Ovary (tissue), 9 donors: ENCODE measurements around the gene SRPK3. TPM values are rescaled to one million over a fixed set of nuclear protein-coding genes. Genes with fewer than 3 reads are reported as not detected.
"Not testable (repeated sequence)": the region's sequence is repeated elsewhere in the genome, so short reads cannot be mapped to it uniquely, and the experiment has no call there.

ENCODE experiments used
- DNase-seq, 5 donors: peaks; one replicate each; pipeline ENCODE4 v3.0.0-alpha.2; 2019 to 2020
- H3K27ac ChIP-seq, 2 donors: fragments of 200-600 bp; one replicate each; pipeline versions ENCODE4 v1.5.1 to v1.8.0; 2019 to 2022
- H3K27me3 ChIP-seq: fragments of 200-600 bp; one replicate; pipeline ENCODE4 v1.8.0; 2022
- H3K36me3 ChIP-seq: fragments of 200-600 bp; sonication (generic); one replicate; pipeline ENCODE4 v1.5.1; 2019
- H3K4me1 ChIP-seq: one replicate; pipeline ENCODE4 v1.8.1; 2013; ENCODE audit warnings: mild to moderate bottlenecking, moderate library complexity; ENCODE audit not compliant: insufficient read depth
- H3K4me3 ChIP-seq: fragments of 200-600 bp; sonication (generic); one replicate; pipeline ENCODE4 v1.5.1; 2017
- H3K9me3 ChIP-seq, 2 donors: fragments of 200-600 bp in 1 of 2; sonication (generic) in 1 of 2; one replicate each; pipeline versions ENCODE4 v1.5.1 to v1.8.1; 2013 to 2019; ENCODE audit warnings: mild to moderate bottlenecking in 1 of 2, moderate library complexity in 1 of 2
- CTCF ChIP-seq, 3 donors: fragments of 450-650 bp in 2 of 3; fragments of 200-600 bp in 1 of 3; IDR thresholded peaks; one replicate each; pipeline versions ENCODE4 v1.5.1 to v1.8.0; 2016 to 2022; ENCODE audit warnings: antibody characterized with exemption in 3 of 3, mild to moderate bottlenecking in 1 of 3
- EP300 ChIP-seq: sonication (generic); formaldehyde crosslinking; IDR thresholded peaks from one replicate; pipeline ENCODE4 v1.6.1; 2017; ENCODE audit warnings: antibody characterized with exemption
- POLR2A ChIP-seq: fragments of 450-650 bp; IDR thresholded peaks from one replicate; pipeline ENCODE4 v1.6.1; 2017; ENCODE audit warnings: antibody characterized with exemption, mild to moderate bottlenecking, moderate library complexity
- WGBS, 3 donors: extraction: QIAGEN DNeasy Blood & Tissue Kit in 1 of 3; methylation state at CpG; one replicate each; pipeline versions ENCODE4 v1.1.5 to v1.1.7; 2013 to 2017; 5-methylcytosine and 5-hydroxymethylcytosine counted together
- intact Hi-C, 4 donors: fragments of 100-400 bp; cut with DNase I; formaldehyde crosslinking; loops; one replicate each; pipeline versions ENCODE4 v1.11.0 to v1.15.1; 2022 to 2023
- polyA plus RNA-seq, 2 donors: library from polyadenylated mRNA; stranded (reverse); fragments of 200-250 nt in 1 of 2; fragments of 350-450 nt in 1 of 2; fragmentation: Illumina TruSeq in 1 of 2; extraction: RNeasy Lipid Tissue Mini Kit (QIAGEN cat#74804) in 1 of 2; gene quantifications; one replicate each; pipeline ENCODE4 v1.2.3, GENCODE V29; 2013 to 2014
- total RNA-seq, 7 donors: library from RNA; depleted of rRNA in 2 of 7; stranded (reverse); fragments of >200 nt in 2 of 7; fragmentation: NEBNext Ultra II Directional in 3 of 7; extraction: Animal tissue kit (Norgen Biotek cat#: 25700) in 3 of 7; gene quantifications; one replicate each; pipeline versions ENCODE4 v1.1.0 to v1.2.4, GENCODE V29; 2016 to 2023
- donor health status: DM: no; HTN: no; CAD: no; lungs with moderate emphysema.
- donor health status: DM: no; HTN: no; CAD: no.
- donor health status: Bipolar disorder and iron deficiency.
- donor health status: DM: yes; HTN: yes; CAD: no.
- donor health status: DM: no; HTN: no; CAD: no.
- donor health status: DM: yes; HTN: yes; CAD: no.

Gene SRPK3
- total and polyA plus RNA-seq, 9 donors: 0.25 to 2.1 (median 1.4) TPM

- 83 to 91% (median 88%) methylated on average over 14 of the region's 14 CpGs for WGBS, 3 donors
- H3K9me3 ChIP-seq: no peaks in the 10 kb centered on the region
- intact Hi-C loops: no loop called here
- H3K27ac ChIP-seq: no peak overlapping the region
- no peak overlapping the region for H3K4me3 ChIP-seq
- no peaks in the 10 kb centered on the region for H3K27me3 ChIP-seq
- TF ChIP-seq EP300: no peak
- TF ChIP-seq CTCF (IDR thresholded peaks at IDR 0.05): no peak
- no peak for TF ChIP-seq POLR2A
- no peaks in the 10 kb centered on the region for H3K36me3 ChIP-seq
- H3K4me1 ChIP-seq: peaks cover 2% of the 10 kb centered on the region
- no peak for DNase-seq
Observed at GRCh38 chrX:153741446-153741845, 39.4 kb upstream of the SRPK3 start.

- H3K4me3 ChIP-seq, intact Hi-C loops, DNase-seq, H3K36me3 ChIP-seq, H3K4me1 ChIP-seq, H3K27me3 ChIP-seq, H3K27ac ChIP-seq, H3K9me3 ChIP-seq: not testable (repeated sequence)
- 90 to 94% (median 93%) methylated on average over 9 to 14 of the region's 14 CpGs for WGBS, 3 donors
Observed at GRCh38 chrX:153742111-153742510, 38.7 kb upstream of the SRPK3 start.

GRCh38 chrX:153742796-153743467 is 37.9 kb upstream of the SRPK3 start:
- intact Hi-C loops, H3K36me3 ChIP-seq, H3K27me3 ChIP-seq, H3K27ac ChIP-seq, H3K4me3 ChIP-seq, DNase-seq, H3K9me3 ChIP-seq, H3K4me1 ChIP-seq: not testable (repeated sequence)
- 53 to 74% (median 73%) methylated on average over 28 to 32 of the region's 32 CpGs for WGBS, 3 donors

GRCh38 chrX:153743468-153744209 is 37.2 kb upstream of the SRPK3 start:
- H3K9me3 ChIP-seq, intact Hi-C loops: not testable (repeated sequence)
- 28 to 46% (median 45%) methylated on average over 21 to 34 of the region's 35 CpGs for WGBS, 3 donors

GRCh38 chrX:153744210-153745066 is 36.4 kb upstream of the SRPK3 start:
- Histone ChIP-seq H3K4me1 (peaks cover 2% of the 10 kb centered on the region), H3K27ac (no peak overlapping the region), H3K27me3 (no peaks in the 10 kb centered on the region), H3K4me3 (no peak overlapping the region), H3K9me3 (no peaks in the 10 kb centered on the region), H3K36me3 (no peaks in the 10 kb centered on the region)
- intact Hi-C loops: no loop called here
- peak in 1 of 5 donors; percentile 56 for DNase-seq
- WGBS, 3 donors: 21 to 37% (median 30%) methylated on average over 31 to 38 of the region's 38 CpGs
- TF ChIP-seq CTCF (IDR thresholded peaks at IDR 0.05) (no peak), POLR2A (no peak), EP300 (no peak)

More at GRCh38 chrX:153743468-153744209, 37.2 kb upstream of the SRPK3 start:
- H3K27ac ChIP-seq, H3K4me1 ChIP-seq, H3K4me3 ChIP-seq, H3K36me3 ChIP-seq, H3K27me3 ChIP-seq: not testable (repeated sequence)
- DNase-seq: peak; percentile 58 to 77 (median 64)

GRCh38 chrX:153745067-153745433 is 35.8 kb upstream of the SRPK3 start:
- 41 to 64% (median 55%) methylated on average over 12 of the region's 12 CpGs for WGBS, 3 donors
- H3K36me3 ChIP-seq, intact Hi-C loops, H3K4me3 ChIP-seq, H3K27me3 ChIP-seq, DNase-seq, H3K9me3 ChIP-seq, H3K4me1 ChIP-seq, H3K27ac ChIP-seq: not testable (repeated sequence)
